ENCODE results near the gene GNAI2.

DNA sequence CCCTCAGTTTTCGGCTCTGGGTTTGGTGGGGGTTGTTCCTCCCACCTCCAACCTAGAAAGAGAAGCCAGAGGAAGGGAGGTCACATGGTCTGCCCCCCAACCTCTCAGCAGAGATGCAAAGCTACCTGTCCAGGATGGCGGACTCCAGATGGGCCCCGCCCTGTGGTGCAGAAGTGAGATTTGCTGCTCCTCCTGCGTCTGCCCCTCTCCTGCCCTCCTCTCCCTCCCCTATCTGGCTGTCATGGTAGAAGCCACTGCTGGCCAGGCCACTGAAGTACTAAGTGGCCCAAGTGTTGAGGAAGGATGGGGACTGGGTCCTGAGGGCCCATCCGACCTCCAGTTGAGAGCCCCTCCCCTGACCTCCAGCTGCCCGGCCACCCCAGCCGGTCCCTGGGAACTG lies 30.8 kb downstream of the GNAI2 start:
- no peak for TF ChIP-seq ZNF274 (IDR thresholded peaks at IDR 0.05; ENCODE audit: low read depth, low read length)
- no peak for TF ChIP-seq SUZ12 (IDR thresholded peaks at IDR 0.05; ENCODE audit: extremely low read depth, insufficient read depth, insufficient read length)
- no peak for TF ChIP-seq YY1 (IDR thresholded peaks at IDR 0.05; ENCODE audit: insufficient read depth, insufficient read length)
